Measurements from ENCODE around the gene FECH. TPM values are rescaled to one million over a fixed set of nuclear protein-coding genes. Genes with fewer than 3 reads are reported as not detected.

FECH gene
- total and polyA plus RNA-seq, 2 donors (not counting 1 experiment from before 2014, with no cell fraction given): 5.8 to 10.4 TPM

- Mint-ChIP-seq H3K27me3 (no peaks in the 10 kb centered on the region), H3K4me1 (peaks cover 19% of the 10 kb centered on the region), H3K4me3 (peak overlapping the region; percentile 97), H3K9me3 (ENCODE audit: insufficient read depth) (no peaks in the 10 kb centered on the region), H3K27ac (peak overlapping the region; percentile 98)
- intact Hi-C loops (cut with micrococcal nuclease): loop anchor here (10.0 kb wide), 1 partner anchor 975 kb away; the partner anchor contains the start of gene WDR7
- no peak overlapping the region for H3K27ac ChIP-seq (ENCODE audit: low read length in 2 of 2)
- peak overlapping the region in 4 of 5 experiments; percentile 89 to 99 (median 96) for H3K4me3 ChIP-seq (ENCODE audit: control extremely low read depth in 1 of 5, extremely low read depth in 1 of 5, insufficient read depth in 1 of 5, low read depth in 2 of 5, low read length in 4 of 5)
- TF ChIP-seq CTCF (IDR thresholded peaks at IDR 0.05) (no peak), EZH2 (IDR thresholded peaks at IDR 0.05; ENCODE audit: borderline replicate concordance, insufficient read depth, low read depth, low read length, poor library complexity, severe bottlenecking) (no peak)
- 100% methylated on average over 7 of the region's 9 CpGs for WGBS (ENCODE audit: insufficient coverage)
- H4K20me1 ChIP-seq (ENCODE audit: control insufficient read depth, insufficient read depth, low read length, poor library complexity, severe bottlenecking): peaks cover 14% of the 10 kb centered on the region
- peak overlapping the region; percentile 89 for H3K9ac ChIP-seq (ENCODE audit: low read length)
- peaks cover 0 to 2% of the 10 kb centered on the region in 2 experiments for H3K36me3 ChIP-seq (replicated peaks in 1 of 2; ENCODE audit: control extremely low read depth in 1 of 2, control insufficient read depth in 1 of 2, extremely low read depth in 1 of 2, insufficient read depth in 2 of 2, low read length in 1 of 2)
- ATAC-seq (ENCODE audit: low read depth): no peak
- CTCF ChIA-PET: interaction anchor here (0.6 to 1.4 kb wide), 3 partner anchors 8 to 254 kb away, joined by 3 read pairs; partner anchors contain the start of gene NARS1
- H3K79me2 ChIP-seq (ENCODE audit: control insufficient read depth, insufficient read depth, low read length): peaks cover 18% of the 10 kb centered on the region
- H3K9me3 ChIP-seq (ENCODE audit: control extremely low read depth in 1 of 3, control insufficient read depth in 2 of 3, insufficient read depth in 1 of 3, low read length in 2 of 3): no peaks in the 10 kb centered on the region
- H2AFZ ChIP-seq (ENCODE audit: insufficient read depth, low read depth, low read length, poor library complexity, severe bottlenecking): peak overlapping the region; percentile 89
- peak overlapping the region; percentile 79 for H3K4me2 ChIP-seq (replicated peaks; ENCODE audit: low read depth, low read length, poor library complexity, severe bottlenecking)
- no peaks in the 10 kb centered on the region for H3K27me3 ChIP-seq (replicated peaks in 1 of 4; ENCODE audit: control extremely low read depth in 1 of 4, control insufficient read depth in 3 of 4, insufficient read depth in 4 of 4, low read length in 3 of 4)
- POLR2A ChIA-PET: interaction anchor here (2.4 kb wide), 1 partner anchor 7 kb away, joined by 35 read pairs; the partner anchor contains the start of gene NARS1
- DNase-seq: no peak
- H3K4me1 ChIP-seq (ENCODE audit: control insufficient read depth in 2 of 2, insufficient read depth in 2 of 2, low read length in 2 of 2): peaks cover 9 to 13% of the 10 kb centered on the region in 2 donors
Observed at GRCh38 chr18:57629422-57629821, 42.9 kb upstream of the FECH start.

- no peak overlapping the region for H3K27ac Mint-ChIP-seq
- POLR2A ChIA-PET: no interaction called here
- peaks cover 9 to 16% of the 10 kb centered on the region in 2 donors for H3K4me1 ChIP-seq (ENCODE audit: control insufficient read depth in 2 of 2, insufficient read depth in 2 of 2, low read length in 2 of 2)
- peaks cover 16% of the 10 kb centered on the region for H3K79me2 ChIP-seq (ENCODE audit: control insufficient read depth, insufficient read depth, low read length)
- H3K9ac ChIP-seq (ENCODE audit: low read length): no peak overlapping the region
- H2AFZ ChIP-seq (ENCODE audit: insufficient read depth, low read depth, low read length, poor library complexity, severe bottlenecking): no peak overlapping the region
- H3K4me3 ChIP-seq (ENCODE audit: control extremely low read depth in 1 of 5, extremely low read depth in 1 of 5, insufficient read depth in 1 of 5, low read depth in 2 of 5, low read length in 4 of 5): no peak overlapping the region
- WGBS (ENCODE audit: insufficient coverage): 93% methylated on average over 3 of the region's 5 CpGs
- DNase-seq (no peak), ATAC-seq (ENCODE audit: low read depth) (no peak)
- no peak overlapping the region for H3K4me2 ChIP-seq (replicated peaks; ENCODE audit: low read depth, low read length, poor library complexity, severe bottlenecking)
- no peak overlapping the region for H3K27ac ChIP-seq (ENCODE audit: low read length in 2 of 2)
- no peaks in the 10 kb centered on the region for H3K27me3 ChIP-seq (replicated peaks in 1 of 4; ENCODE audit: control extremely low read depth in 1 of 4, control insufficient read depth in 3 of 4, insufficient read depth in 4 of 4, low read length in 3 of 4)
- H3K9me3 ChIP-seq (ENCODE audit: control extremely low read depth in 1 of 3, control insufficient read depth in 2 of 3, insufficient read depth in 1 of 3, low read length in 2 of 3): no peaks in the 10 kb centered on the region
- no peaks in the 10 kb centered on the region for H3K9me3 Mint-ChIP-seq (ENCODE audit: insufficient read depth)
- H3K4me1 Mint-ChIP-seq: peaks cover 18% of the 10 kb centered on the region
- H3K4me3 Mint-ChIP-seq: no peak overlapping the region
- intact Hi-C loops (cut with micrococcal nuclease): loop anchor here (10.0 kb wide), 1 partner anchor 973 kb away; the partner anchor contains the start of gene WDR7
- peaks cover 14% of the 10 kb centered on the region for H4K20me1 ChIP-seq (ENCODE audit: control insufficient read depth, insufficient read depth, low read length, poor library complexity, severe bottlenecking)
- CTCF ChIA-PET: interaction anchor here (0.8 to 1.8 kb wide), 2 partner anchors 9 to 255 kb away, joined by 3 to 5 read pairs; no protein-coding TSS in a partner anchor
- TF ChIP-seq CTCF (IDR thresholded peaks at IDR 0.05) (no peak), EZH2 (IDR thresholded peaks at IDR 0.05; ENCODE audit: borderline replicate concordance, insufficient read depth, low read depth, low read length, poor library complexity, severe bottlenecking) (no peak)
- no peaks in the 10 kb centered on the region for H3K36me3 ChIP-seq (replicated peaks in 1 of 2; ENCODE audit: control extremely low read depth in 1 of 2, control insufficient read depth in 1 of 2, extremely low read depth in 1 of 2, insufficient read depth in 2 of 2, low read length in 1 of 2)
- H3K27me3 Mint-ChIP-seq: no peaks in the 10 kb centered on the region
Observed at GRCh38 chr18:57627488-57627887, 41.0 kb upstream of the FECH start.

Measured in B cell (primary cell).